ENCODE results near the gene C11orf42.

The C11orf42 gene

DNA sequence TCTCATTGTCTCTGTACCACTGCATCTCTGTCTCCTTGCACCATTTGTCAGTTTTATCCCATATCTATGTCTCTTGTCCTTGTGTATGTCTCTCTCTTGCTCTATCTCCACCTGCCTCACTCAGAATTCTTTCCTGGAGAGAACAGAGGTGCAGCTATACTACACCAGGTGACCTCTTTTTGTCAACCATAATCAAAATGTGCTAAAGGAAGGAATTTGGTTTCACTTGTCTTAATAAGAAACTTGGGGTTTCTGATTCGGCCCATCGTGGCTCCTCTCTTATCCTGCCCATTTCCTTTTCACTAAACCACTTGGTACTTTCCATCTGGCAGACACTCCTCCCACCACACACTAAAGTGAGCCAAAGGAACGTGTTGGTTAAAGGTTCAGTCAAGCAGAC lies 2.0 kb upstream of the C11orf42 start:
- TF ChIP-seq, protein P1, sequence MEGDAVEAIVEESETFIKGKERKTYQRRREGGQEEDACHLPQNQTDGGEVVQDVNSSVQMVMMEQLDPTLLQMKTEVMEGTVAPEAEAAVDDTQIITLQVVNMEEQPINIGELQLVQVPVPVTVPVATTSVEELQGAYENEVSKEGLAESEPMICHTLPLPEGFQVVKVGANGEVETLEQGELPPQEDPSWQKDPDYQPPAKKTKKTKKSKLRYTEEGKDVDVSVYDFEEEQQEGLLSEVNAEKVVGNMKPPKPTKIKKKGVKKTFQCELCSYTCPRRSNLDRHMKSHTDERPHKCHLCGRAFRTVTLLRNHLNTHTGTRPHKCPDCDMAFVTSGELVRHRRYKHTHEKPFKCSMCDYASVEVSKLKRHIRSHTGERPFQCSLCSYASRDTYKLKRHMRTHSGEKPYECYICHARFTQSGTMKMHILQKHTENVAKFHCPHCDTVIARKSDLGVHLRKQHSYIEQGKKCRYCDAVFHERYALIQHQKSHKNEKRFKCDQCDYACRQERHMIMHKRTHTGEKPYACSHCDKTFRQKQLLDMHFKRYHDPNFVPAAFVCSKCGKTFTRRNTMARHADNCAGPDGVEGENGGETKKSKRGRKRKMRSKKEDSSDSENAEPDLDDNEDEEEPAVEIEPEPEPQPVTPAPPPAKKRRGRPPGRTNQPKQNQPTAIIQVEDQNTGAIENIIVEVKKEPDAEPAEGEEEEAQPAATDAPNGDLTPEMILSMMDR (IDR thresholded peaks at IDR 0.05; ENCODE audit: borderline replicate concordance, control extremely low read depth, extremely low read depth, insufficient read depth, missing control alignments), result no peak
- DNase-seq (ENCODE audit: low spot score), result no peak
- in situ Hi-C loops (cut with MboI; ENCODE audit: low sequenced_read_pairs, unreplicated experiment), result no loop called here

DNA sequence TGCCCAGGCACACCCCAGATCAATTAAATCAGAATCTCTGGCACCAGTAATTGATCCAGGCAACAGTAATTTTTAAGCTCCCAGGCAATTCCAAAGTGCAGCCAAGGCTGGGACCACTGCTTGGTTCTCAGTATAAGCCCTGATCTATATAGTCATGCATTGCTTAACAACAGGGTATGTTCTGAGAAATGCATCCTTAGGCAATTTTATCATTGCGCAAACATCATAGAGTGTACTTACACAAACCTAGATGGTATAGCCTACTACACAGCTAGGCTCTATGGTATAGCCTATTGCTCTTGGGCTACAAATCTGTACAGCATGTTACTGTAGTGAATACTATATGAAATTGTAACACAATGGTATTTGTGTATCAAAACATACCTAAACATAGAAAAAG lies 651 bp upstream of the C11orf42 start:
- TF ChIP-seq, protein P1 (IDR thresholded peaks at IDR 0.05; ENCODE audit: borderline replicate concordance, control extremely low read depth, extremely low read depth, insufficient read depth, missing control alignments), result no peak
- no peak for DNase-seq (ENCODE audit: low spot score)
- in situ Hi-C loops (cut with MboI; ENCODE audit: low sequenced_read_pairs, unreplicated experiment), result no loop called here

DNA sequence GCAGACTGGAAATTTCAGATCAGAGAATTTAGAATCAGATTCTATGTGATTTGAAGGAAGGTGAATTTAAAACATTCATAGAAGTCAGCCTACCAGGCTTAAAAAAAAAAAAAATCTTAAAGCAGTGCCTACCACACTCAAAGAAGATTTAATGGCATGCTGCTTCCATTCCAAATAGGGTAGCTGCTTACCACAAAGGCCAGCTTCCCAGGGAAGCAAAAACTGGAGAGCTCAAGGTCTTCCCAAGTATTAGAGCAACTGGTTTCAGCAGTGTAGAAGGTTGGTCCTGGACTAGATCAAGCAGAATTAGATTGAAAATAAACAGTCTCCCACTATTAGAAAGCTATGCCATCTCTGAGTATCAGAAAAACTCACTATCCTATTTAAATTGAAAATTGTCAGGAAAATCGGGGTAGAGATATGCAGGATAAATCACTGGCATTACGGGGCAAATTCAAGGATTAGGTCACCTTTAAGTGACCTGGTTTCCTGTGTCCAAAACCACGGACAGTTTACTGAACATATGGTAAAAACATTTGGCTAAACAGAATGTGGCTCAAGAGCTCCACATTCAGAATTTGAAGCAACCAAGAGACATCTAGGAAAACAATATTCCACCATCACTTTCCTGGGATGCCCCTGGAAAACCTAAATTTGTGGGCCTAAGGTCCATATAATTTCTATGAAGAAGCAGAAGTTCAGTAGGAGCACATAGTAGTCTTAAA lies 1.3 kb downstream of the C11orf42 start:
- TF ChIP-seq, protein P1 (IDR thresholded peaks at IDR 0.05; ENCODE audit: borderline replicate concordance, control extremely low read depth, extremely low read depth, insufficient read depth, missing control alignments), result no peak
- in situ Hi-C loops (cut with MboI; ENCODE audit: low sequenced_read_pairs, unreplicated experiment), result no loop called here
- no peak for DNase-seq (ENCODE audit: low spot score)

DNA sequence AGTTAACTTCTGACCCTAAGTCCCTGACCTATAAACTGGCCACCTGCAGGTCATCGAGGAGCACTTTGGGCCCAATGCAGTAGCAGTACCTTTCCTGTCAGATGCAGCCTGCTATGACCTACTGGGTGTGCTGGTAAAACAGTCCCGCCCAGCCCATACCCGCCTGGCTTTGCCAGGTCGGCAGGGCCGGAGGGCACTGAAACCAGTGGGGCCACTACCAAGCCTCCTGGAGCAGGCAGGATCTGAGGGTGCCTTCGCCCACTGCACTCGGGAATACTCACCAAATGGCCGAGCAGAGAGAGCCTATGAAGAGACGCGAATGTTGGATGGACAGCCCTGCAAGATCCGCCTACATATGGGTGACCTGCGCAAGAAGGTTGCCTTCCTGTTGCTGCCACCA lies 4.4 kb downstream of the C11orf42 start:
- DNase-seq (ENCODE audit: low spot score), result no peak
- in situ Hi-C loops (cut with MboI; ENCODE audit: low sequenced_read_pairs, unreplicated experiment), result no loop called here
- TF ChIP-seq, protein P1 (IDR thresholded peaks at IDR 0.05; ENCODE audit: borderline replicate concordance, control extremely low read depth, extremely low read depth, insufficient read depth, missing control alignments), result no peak

DNA sequence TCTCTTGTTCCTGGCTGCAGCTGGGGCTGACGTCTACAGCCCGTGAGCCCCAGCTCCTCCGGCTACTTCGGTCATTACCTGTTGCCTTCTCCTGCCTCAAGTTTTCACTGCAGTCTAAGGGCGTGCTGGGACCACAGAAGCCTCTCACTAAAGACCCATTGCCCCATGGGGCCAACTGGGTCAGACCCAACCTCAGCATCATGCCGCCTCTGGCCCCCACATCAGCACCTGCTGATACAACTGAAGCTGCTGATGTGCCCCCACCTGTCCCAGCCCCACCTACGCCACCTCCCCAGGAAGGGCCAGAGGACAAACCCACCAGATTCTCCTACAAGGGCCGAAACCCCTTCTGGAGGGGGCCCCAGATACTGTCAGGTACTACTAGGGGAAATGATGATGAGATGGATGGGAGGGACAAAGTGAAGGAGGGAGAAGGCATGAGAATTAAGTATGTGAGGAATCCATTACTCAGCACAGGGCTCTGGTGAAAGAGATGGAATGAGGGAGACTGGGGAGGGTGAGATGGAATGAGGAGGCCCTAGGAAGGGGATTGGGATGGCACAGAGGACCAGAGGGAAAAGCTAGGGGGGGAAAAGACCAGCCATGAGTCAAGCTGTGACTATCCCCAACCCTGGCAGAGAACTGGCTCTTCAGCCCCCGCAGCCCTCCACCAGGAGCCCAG lies 5.1 kb downstream of the C11orf42 start:
- in situ Hi-C loops (cut with MboI; ENCODE audit: low sequenced_read_pairs, unreplicated experiment), result no loop called here
- TF ChIP-seq, protein P1 (IDR thresholded peaks at IDR 0.05; ENCODE audit: borderline replicate concordance, control extremely low read depth, extremely low read depth, insufficient read depth, missing control alignments), result no peak
- no peak for DNase-seq (ENCODE audit: low spot score)

DNA sequence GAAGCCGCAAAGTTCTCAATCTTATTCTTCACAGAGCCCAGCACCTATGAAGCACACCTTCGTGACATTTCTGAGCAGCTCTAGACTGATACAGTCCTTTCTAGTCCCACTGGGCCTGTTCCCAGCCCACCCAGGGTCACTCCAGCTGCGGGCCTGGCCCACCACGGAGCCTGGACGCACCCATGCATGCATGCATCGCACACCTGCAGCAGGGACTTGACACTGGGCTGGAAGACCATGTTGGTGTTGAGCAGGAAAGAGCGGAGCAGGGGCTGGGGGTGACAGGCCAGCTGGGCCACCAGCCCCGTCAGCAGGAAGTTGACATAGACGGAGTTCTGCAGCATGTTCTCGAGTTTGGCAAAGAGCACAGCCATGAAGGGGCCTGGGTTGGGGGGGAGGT lies 9.2 kb downstream of the C11orf42 start:
- DNase-seq (ENCODE audit: low spot score), result no peak
- in situ Hi-C loops (cut with MboI; ENCODE audit: low sequenced_read_pairs, unreplicated experiment), result no loop called here
- TF ChIP-seq, protein P1 (IDR thresholded peaks at IDR 0.05; ENCODE audit: borderline replicate concordance, control extremely low read depth, extremely low read depth, insufficient read depth, missing control alignments), result no peak
